Thyroid gland (tissue), 4 donors: ENCODE results near the gene ATP2B1. TPM values are rescaled to one million over a fixed set of nuclear protein-coding genes. Genes with fewer than 3 reads are reported as not detected.

Experiments used
- DNase-seq, 2 donors: peaks; one replicate each; pipeline ENCODE4 v3.0.0-alpha.2; 2019
- H3K27ac ChIP-seq, 3 donors: fragments of 200-600 bp; sonication (generic); 1 replicate in 2 of 3; 2 replicates in 1 of 3; pipeline ENCODE4 v1.5.1; 2016 to 2019; ENCODE audit warnings: mild to moderate bottlenecking in 1 of 3, moderate library complexity in 1 of 3
- H3K27me3 ChIP-seq: fragments of 200-600 bp; sonication (generic); one replicate; pipeline ENCODE4 v1.5.1; 2019
- H3K36me3 ChIP-seq, 2 donors: fragments of 200-600 bp; sonication (generic); one replicate each; pipeline ENCODE4 v1.5.1; 2016 to 2019
- H3K4me1 ChIP-seq, 2 donors: fragments of 200-600 bp; sonication (generic); one replicate each; pipeline ENCODE4 v1.5.1; 2017 to 2019
- H3K4me3 ChIP-seq, 3 donors: fragments of 200-600 bp; sonication (generic); replicated peaks in 1 of 3; 1 replicate in 2 of 3; 2 replicates in 1 of 3; pipeline ENCODE4 v1.5.1; 2016; ENCODE audit warnings: mild to moderate bottlenecking in 1 of 3
- H3K9me3 ChIP-seq: fragments of 200-600 bp; sonication (generic); one replicate; pipeline ENCODE4 v1.5.1; 2017
- CTCF ChIP-seq, 6 experiments: fragments of 200-600 bp in 3 of 6; fragments of 450-650 bp in 3 of 6; sonication (generic) in 3 of 6; IDR thresholded peaks; one replicate each; pipeline ENCODE4 v1.5.1; 2016 to 2019; ENCODE audit warnings: antibody characterized with exemption in 6 of 6, mild to moderate bottlenecking in 2 of 6, inconsistent platforms in 1 of 6, moderate library complexity in 1 of 6
- POLR2A ChIP-seq, 2 donors: fragments of 450-650 bp; IDR thresholded peaks; one replicate each; pipeline ENCODE4 v1.6.1; 2017; ENCODE audit warnings: antibody characterized with exemption in 2 of 2, mild to moderate bottlenecking in 2 of 2, moderate library complexity in 1 of 2
- WGBS, 2 donors: methylation state at CpG; one replicate each; pipeline ENCODE4 v1.1.5; 2017; 5-methylcytosine and 5-hydroxymethylcytosine counted together
- intact Hi-C: fragments of 100-400 bp; cut with DNase I; formaldehyde crosslinking; loops from one replicate; pipeline ENCODE4 v1.15.1; 2023
- total RNA-seq, 4 donors: library from RNA; depleted of rRNA; stranded (reverse); fragments of >200 nt; gene quantifications; one replicate each; pipeline ENCODE4 v1.2.3, GENCODE V29; 2016

The ATP2B1 gene
- total RNA-seq, 4 donors from 2014 or later, result 34.5 to 66.0 (median 44.4) TPM

DNA sequence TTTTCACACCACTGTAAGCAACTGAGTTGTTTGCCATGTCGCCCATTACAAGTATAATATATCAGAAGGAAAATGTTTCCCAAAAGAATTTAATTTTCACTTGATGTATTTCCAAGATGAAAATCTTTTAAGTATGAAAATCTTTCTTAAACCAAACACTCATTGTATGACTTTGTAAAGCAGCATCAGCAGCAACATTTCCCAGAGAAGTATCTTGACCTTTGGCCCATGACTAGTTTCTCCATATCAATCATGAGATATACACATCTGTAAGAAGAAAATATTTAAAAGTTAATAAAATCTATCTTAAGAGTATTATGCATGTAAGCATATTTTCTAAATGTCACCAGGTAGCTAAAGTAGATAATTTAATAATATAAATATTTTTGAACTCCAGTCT is 52.8 kb downstream of the ATP2B1 start:
- H3K27ac ChIP-seq, result no peak overlapping the region
- intact Hi-C loops, result no loop called here
- no peaks in the 10 kb centered on the region for H3K4me1 ChIP-seq
- 88 to 97% methylated on average over 1 of the region's 1 CpG for WGBS, 2 donors
- H3K36me3 ChIP-seq, result no peaks in the 10 kb centered on the region
- H3K9me3 ChIP-seq, result no peaks in the 10 kb centered on the region
- TF ChIP-seq CTCF (IDR thresholded peaks at IDR 0.05) (no peak), POLR2A (IDR thresholded peaks at IDR 0.05) (no peak)
- no peaks in the 10 kb centered on the region for H3K27me3 ChIP-seq
- H3K4me3 ChIP-seq, result no peak overlapping the region
- DNase-seq, result no peak

DNA sequence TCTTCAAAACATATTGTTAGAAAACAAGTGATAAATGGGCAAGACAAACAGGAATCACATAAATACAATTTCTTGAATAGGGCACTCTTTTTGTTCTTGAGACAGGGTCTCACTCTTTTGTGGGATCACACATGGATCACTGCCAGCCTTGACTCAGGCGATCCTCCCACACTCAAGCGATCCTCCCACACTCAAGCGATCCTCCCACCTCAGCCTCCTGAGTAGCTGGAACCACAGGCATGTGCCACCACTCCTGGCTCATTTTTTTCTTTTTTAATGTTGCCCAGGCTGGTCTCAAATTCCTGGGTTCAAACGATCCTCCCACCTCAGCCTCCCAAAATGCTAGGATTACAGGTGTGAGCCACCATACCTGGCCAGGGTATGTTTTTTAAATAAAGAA is 57.4 kb downstream of the ATP2B1 start:
- H3K4me3 ChIP-seq, result no peak overlapping the region
- no peaks in the 10 kb centered on the region for H3K9me3 ChIP-seq
- no peaks in the 10 kb centered on the region for H3K27me3 ChIP-seq
- no peaks in the 10 kb centered on the region for H3K36me3 ChIP-seq
- H3K4me1 ChIP-seq, result no peaks in the 10 kb centered on the region
- no peak for DNase-seq
- TF ChIP-seq POLR2A (IDR thresholded peaks at IDR 0.05), result no peak
- no peak for TF ChIP-seq CTCF (IDR thresholded peaks at IDR 0.05)
- intact Hi-C loops, result no loop called here
- H3K27ac ChIP-seq, result no peak overlapping the region
- WGBS, 2 donors, result 92 to 96% methylated on average over 4 of the region's 4 CpGs

DNA sequence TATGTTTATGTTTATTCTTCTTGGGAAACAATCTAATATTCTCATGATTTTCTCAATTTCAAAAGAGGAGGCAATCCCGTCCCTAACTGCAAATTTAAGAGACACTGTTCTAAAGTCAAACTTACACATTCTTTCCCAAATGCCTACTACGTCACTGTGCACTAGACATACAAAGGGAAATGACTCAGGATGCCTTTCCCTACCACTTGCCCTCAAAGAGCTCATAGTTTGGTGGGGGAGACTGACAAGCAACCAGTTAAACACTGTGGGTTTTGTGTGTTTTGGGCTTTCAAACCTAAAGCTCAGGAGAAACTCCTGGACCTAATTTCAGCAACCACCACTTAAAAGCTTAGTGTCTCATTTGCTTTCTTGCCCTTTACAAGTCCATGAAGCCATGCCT is 58.4 kb downstream of the ATP2B1 start:
- 94 to 97% methylated on average over 2 of the region's 2 CpGs for WGBS, 2 donors

DNA sequence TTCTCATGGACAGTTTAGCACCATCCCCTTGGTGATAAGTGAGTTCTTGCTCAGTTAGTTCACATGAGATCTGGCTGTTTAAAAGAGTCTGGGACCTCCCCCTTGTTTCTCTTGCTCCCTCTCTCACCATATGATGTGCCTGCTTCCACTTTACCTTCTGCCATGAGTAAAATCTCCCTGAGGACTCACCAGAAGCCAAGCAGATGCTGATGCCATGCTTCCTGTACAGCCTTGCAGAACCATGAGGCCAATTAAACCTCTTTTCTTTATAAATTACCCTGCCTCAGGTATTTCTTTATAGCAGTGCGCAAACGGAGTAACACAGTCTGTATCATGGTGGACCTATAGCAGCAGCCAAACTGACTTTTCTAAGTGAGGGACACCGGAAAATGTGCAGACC is 58.8 kb downstream of the ATP2B1 start:
- Histone ChIP-seq H3K4me3 (no peak overlapping the region), H3K4me1 (peaks cover 0 to 9% of the 10 kb centered on the region in 2 donors), H3K27ac (no peak overlapping the region), H3K27me3 (no peaks in the 10 kb centered on the region), H3K36me3 (no peaks in the 10 kb centered on the region), H3K9me3 (no peaks in the 10 kb centered on the region)
- DNase-seq, result no peak
- 98% methylated on average over 3 of the region's 3 CpGs for WGBS, 2 donors
- TF ChIP-seq POLR2A (IDR thresholded peaks at IDR 0.05), result no peak
- no peak for TF ChIP-seq CTCF (IDR thresholded peaks at IDR 0.05)
- intact Hi-C loops, result no loop called here

More for the DNA sequence above, 58.4 kb downstream of the ATP2B1 start:
- no peaks in the 10 kb centered on the region for H3K36me3 ChIP-seq
- H3K27ac ChIP-seq, result no peak overlapping the region
- intact Hi-C loops, result no loop called here
- no peaks in the 10 kb centered on the region for H3K27me3 ChIP-seq
- peaks cover 0 to 8% of the 10 kb centered on the region in 2 donors for H3K4me1 ChIP-seq
- no peaks in the 10 kb centered on the region for H3K9me3 ChIP-seq
- no peak overlapping the region for H3K4me3 ChIP-seq
- no peak for DNase-seq
- TF ChIP-seq CTCF (IDR thresholded peaks at IDR 0.05), result no peak
- no peak for TF ChIP-seq POLR2A (IDR thresholded peaks at IDR 0.05)

- intact Hi-C loops, result no loop called here
These were observed 59.5 kb downstream of the ATP2B1 start for GRCh38 chr12:89649139-89649538.

More at GRCh38 chr12:89649139-89649538, 59.5 kb downstream of the ATP2B1 start:
- 75 to 100% methylated on average over 2 of the region's 2 CpGs for WGBS, 2 donors
- no peaks in the 10 kb centered on the region for H3K27me3 ChIP-seq
- H3K9me3 ChIP-seq, result no peaks in the 10 kb centered on the region
- no peak for DNase-seq
- H3K4me1 ChIP-seq, result peaks cover 0 to 9% of the 10 kb centered on the region in 2 donors
- no peak overlapping the region for H3K4me3 ChIP-seq
- TF ChIP-seq CTCF (IDR thresholded peaks at IDR 0.05), result no peak
- TF ChIP-seq POLR2A (IDR thresholded peaks at IDR 0.05), result no peak
- H3K36me3 ChIP-seq, result no peaks in the 10 kb centered on the region
- no peak overlapping the region for H3K27ac ChIP-seq
